ES-I3 (cell line): ENCODE data around the gene PCDHA1.

Experiments
- H3K36me3 ChIP-seq: 2 replicates; pipeline ENCODE4 v1.6.1; 2013; ENCODE audit warnings: mild to moderate bottlenecking, low read length, control low read depth, moderate library complexity; ENCODE audit not compliant: insufficient read depth
- H3K4me1 ChIP-seq: 2 replicates; pipeline ENCODE4 v1.6.1; 2013; ENCODE audit warnings: mild to moderate bottlenecking, control low read depth, low read length; ENCODE audit not compliant: insufficient read depth
- H3K9ac ChIP-seq: 2 replicates; pipeline ENCODE4 v1.6.1; 2013; ENCODE audit warnings: low read depth, mild to moderate bottlenecking, low read length, moderate library complexity
- H3K9me3 ChIP-seq: 2 replicates; pipeline ENCODE4 v1.6.1; 2013; ENCODE audit warnings: mild to moderate bottlenecking, low read length, moderate library complexity; ENCODE audit not compliant: control insufficient read depth, insufficient read depth

PCDHA1 gene

DNA sequence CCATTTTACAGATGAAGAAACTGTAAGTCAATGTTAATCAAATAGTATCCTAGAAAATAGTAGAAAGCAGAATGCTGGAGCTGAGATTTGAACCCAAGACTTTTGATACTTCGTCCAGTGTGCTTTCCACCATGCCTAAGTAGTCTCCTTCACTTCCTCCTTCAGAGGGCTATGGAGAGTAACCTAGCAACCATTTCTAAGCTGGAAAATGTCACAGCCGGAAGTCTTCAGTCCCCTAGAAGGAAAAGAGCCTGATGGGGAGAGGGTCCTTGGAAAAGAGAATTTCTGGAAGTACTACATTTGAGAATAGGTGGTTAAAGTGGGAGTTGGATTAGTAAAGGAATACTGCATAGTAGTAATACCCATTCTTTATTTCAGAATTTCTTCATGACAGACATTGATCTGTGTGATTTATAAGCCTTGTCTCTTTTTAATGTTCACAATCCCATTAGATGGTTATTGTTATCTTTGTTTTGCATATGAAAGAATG, 213.0 kb downstream of the PCDHA1 start:
- H3K9me3 ChIP-seq = no peaks in the 10 kb centered on the region
- peaks cover 22% of the 10 kb centered on the region for H3K4me1 ChIP-seq
- no peak overlapping the region for H3K9ac ChIP-seq
- H3K36me3 ChIP-seq = no peaks in the 10 kb centered on the region

- no peaks in the 10 kb centered on the region for H3K36me3 ChIP-seq
- peaks cover 32% of the 10 kb centered on the region for H3K4me1 ChIP-seq
- H3K9ac ChIP-seq = peak overlapping the region; percentile 80
- H3K9me3 ChIP-seq = no peaks in the 10 kb centered on the region
Observed at GRCh38 chr5:141001446-141001843, 215.5 kb downstream of the PCDHA1 start.

DNA sequence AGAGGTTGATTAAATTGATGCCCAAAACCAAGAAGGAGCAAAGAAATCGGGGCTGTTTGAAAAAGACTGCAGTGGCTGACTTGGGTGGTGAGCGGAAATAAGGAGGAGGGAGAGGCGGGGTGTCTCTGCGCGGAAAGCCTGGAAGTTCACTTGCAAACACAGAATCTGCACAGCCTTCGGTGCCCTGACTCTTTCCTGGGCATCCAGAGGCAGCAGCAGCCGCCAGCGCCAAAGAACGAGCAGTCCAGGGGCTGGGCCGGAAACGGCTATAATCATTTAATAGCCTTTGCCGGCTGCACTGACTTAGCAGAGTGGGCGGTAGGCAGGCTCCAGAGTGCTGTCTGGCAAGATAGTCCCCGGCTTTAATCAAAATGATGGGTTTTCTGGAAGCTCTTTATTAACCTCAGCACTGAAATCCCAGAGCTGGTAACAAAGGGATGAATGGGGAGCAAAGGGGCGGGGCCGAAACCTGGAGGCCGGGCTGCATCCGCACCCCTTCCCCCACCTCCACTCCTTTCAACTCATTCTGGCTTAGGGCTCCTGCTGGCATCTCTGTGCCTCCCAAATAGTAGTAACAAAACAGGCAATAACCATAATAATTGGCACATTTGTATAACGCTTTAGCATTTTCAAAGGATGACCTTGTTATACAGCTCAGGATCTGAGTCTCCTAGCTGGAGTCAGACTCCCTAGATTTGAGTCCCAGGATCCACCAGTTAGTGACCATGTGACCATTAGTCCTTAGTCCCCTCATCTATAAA, 216.1 kb downstream of the PCDHA1 start:
- no peaks in the 10 kb centered on the region for H3K9me3 ChIP-seq
- peak overlapping the region; percentile 80 for H3K9ac ChIP-seq
- H3K4me1 ChIP-seq = peaks cover 32% of the 10 kb centered on the region
- no peaks in the 10 kb centered on the region for H3K36me3 ChIP-seq

GRCh38 chr5:141002605-141002965, 216.6 kb downstream of the PCDHA1 start:
- H3K4me1 ChIP-seq = peaks cover 32% of the 10 kb centered on the region
- H3K9ac ChIP-seq = peak overlapping the region; percentile 80
- H3K9me3 ChIP-seq = no peaks in the 10 kb centered on the region
- H3K36me3 ChIP-seq = no peaks in the 10 kb centered on the region

DNA sequence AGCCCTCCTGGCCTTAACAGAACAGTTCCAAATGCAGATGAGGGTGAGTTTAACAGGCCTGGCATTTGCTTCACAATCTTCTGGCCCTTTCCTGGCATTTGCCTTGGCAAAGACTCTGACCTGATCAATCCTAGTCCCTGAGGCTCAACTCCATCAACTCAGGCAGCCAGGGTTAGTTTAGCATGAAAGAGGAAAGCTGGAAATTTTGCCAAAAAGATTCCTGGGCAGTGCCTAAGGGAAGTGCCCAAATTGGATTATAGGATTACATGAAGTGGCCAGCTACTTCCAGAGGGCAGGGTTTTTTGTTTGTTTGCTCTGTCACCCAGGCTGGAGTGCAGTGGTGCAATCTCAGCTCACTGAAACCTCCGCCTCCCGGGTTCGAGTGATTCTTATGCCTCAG, 217.1 kb downstream of the PCDHA1 start:
- Histone ChIP-seq H3K36me3 (no peaks in the 10 kb centered on the region; the same call in 1 of the 2 replicates), H3K4me1 (peaks cover 32% of the 10 kb centered on the region), H3K9me3 (no peaks in the 10 kb centered on the region), H3K9ac (peak overlapping the region; percentile 80)

GRCh38 chr5:141003791-141004611, 218.1 kb downstream of the PCDHA1 start:
- Histone ChIP-seq H3K9me3 (no peaks in the 10 kb centered on the region), H3K36me3 (no peaks in the 10 kb centered on the region; the same call in 1 of the 2 replicates), H3K9ac (peak overlapping the region; percentile 21), H3K4me1 (peaks cover 28% of the 10 kb centered on the region)

GRCh38 chr5:141007791-141008190, 221.9 kb downstream of the PCDHA1 start:
- Histone ChIP-seq H3K4me1 (peaks cover 20% of the 10 kb centered on the region), H3K36me3 (peaks cover 5% of the 10 kb centered on the region; the same call in 1 of the 2 replicates), H3K9me3 (no peaks in the 10 kb centered on the region), H3K9ac (no peak overlapping the region)

DNA sequence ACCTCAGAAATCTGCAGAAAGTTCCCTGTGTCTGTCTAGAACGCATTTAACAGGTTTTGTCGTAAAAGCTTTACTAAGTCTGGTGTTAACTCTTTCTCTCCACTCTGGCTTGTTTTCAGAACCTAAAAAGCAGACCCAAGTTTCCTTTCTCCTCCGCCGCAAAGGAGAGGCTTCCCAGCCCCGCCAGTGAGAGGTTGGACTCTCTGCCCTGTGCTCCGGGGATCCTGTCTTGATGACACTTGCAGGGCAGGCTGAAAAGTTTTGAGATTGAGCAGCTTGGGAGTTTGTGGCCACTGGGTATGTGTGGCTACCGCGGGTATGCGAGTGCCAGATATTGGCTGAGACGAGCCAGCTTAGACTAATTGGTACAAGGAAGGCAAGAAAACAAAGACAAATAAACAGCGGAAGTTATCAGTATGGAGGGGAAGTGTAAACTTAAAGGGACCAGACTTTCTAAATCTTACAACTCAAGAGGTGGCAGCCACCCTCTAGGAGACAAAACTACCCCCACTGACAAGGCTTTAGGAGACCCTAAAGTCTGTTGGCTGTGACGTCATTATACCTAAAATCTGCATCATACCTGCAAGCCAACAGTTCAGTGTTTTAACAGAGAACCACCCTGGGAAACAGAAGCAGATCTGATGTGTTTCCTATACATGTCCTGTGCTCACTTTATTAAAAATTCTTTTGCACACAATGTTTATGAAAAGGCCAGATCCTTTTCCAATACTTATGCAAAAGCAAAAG, 224.3 kb downstream of the PCDHA1 start:
- H3K9me3 ChIP-seq = no peaks in the 10 kb centered on the region
- peaks cover 5% of the 10 kb centered on the region; the same call in 1 of the 2 replicates for H3K36me3 ChIP-seq
- H3K9ac ChIP-seq = no peak overlapping the region
- H3K4me1 ChIP-seq = no peaks in the 10 kb centered on the region

DNA sequence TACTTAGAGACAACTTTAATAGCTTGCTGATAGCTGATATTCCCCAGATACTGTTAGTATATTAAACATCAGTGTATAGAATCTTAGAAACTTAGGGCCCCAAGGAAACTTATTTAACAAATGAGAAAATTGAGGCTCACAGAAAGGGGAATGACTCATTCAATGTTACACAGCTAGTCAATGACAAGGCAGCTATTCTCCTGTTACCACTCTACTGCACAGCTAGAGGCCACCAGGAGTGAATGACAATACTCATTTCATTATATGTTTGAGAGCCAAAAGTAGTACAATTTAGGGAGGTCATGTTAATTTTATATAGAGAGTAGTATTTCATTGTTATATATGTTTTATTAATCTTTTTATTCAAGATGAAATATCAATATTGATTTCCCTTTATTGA, 232.0 kb downstream of the PCDHA1 start:
- Histone ChIP-seq H3K9me3 (no peaks in the 10 kb centered on the region), H3K9ac (no peak overlapping the region), H3K4me1 (peaks cover 3% of the 10 kb centered on the region; the same call in 1 of the 2 replicates), H3K36me3 (no peaks in the 10 kb centered on the region)

DNA sequence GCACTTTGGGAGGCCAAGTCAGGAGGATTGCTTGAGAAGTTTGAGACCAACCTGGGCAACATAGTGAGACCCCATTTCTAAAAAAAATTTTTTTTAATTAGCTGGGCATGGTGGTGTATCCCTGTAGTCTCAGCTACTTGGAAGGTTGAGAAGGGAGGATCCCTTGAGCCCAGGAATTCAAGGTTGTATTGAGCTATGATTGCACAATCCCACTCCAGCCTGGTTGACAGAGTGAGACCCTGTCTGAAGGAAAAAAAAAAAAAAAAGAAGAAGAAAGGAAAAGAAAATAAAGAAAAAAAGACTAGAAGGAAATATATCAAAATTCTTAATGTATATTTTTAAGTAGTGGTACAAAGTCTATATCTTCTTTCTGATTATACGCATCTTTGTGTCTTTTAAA, 236.4 kb downstream of the PCDHA1 start:
- H3K9ac ChIP-seq = no peak overlapping the region
- no peaks in the 10 kb centered on the region for H3K9me3 ChIP-seq
- H3K4me1 ChIP-seq = peaks cover 3% of the 10 kb centered on the region; the same call in 1 of the 2 replicates
- no peaks in the 10 kb centered on the region for H3K36me3 ChIP-seq

DNA sequence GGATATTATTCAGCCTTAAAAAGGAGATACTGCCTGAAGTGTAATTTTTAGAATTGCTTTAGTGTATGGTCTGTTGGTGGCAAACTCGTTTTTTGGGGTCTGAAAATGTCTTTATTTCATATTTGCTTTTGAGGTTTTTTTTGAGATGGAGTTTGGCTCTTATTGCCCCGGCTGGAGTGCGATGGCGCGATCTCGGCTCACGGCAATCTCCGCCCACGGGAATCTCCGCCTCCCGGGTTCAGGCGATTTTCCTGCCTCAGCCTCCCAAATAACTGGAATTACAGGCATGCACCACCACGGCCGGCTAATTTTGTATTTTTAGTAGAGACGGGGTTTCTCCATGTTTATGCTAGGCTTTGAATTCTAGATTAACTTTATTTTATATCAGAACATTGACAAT, 245.1 kb downstream of the PCDHA1 start:
- no peaks in the 10 kb centered on the region for H3K36me3 ChIP-seq
- H3K9ac ChIP-seq = no peak overlapping the region
- no peaks in the 10 kb centered on the region for H3K9me3 ChIP-seq
- no peaks in the 10 kb centered on the region for H3K4me1 ChIP-seq

DNA sequence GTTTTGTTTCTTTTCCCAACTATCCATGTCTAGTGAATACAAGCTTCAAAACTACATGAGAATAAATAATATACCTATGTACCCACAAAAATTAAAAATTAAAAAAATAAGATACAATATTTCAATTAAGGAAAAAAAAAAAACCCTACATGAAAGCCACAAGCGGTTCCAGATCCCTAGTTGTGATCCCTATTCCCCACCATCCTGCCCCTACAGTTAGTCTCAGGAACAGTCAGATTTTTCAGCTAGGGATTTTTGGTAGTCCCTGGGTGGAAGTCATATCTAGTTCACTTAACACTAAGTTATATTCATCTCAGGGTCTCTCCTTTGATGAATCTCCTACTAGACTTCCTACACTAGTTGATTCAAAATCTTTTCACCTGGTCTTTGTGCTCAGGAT, 246.7 kb downstream of the PCDHA1 start:
- H3K9me3 ChIP-seq = no peaks in the 10 kb centered on the region
- no peaks in the 10 kb centered on the region for H3K36me3 ChIP-seq
- H3K4me1 ChIP-seq = peaks cover under 1% of the 10 kb centered on the region; the same call in 1 of the 2 replicates
- no peak overlapping the region for H3K9ac ChIP-seq

DNA sequence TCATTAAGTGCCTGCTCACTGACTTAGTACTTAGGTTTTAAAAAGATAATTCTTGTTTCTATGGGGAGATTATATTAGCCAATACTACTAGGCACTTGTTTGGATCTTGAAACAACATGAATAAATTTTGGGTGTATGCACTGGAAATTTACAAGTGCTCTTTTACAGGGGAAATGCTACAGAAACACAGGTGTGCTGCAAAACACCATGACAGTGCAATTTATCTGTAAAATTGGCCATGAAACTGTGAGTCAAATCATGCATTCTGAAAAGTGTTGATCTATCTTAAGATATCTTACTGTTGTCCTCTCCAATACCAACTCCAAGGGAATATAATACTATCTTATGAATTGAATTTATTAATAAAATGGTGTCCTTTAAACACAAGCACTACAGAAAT, 253.1 kb downstream of the PCDHA1 start:
- H3K9ac ChIP-seq = no peak overlapping the region; the same call in 1 of the 2 replicates
- H3K4me1 ChIP-seq = peaks cover 20% of the 10 kb centered on the region
- H3K36me3 ChIP-seq = no peaks in the 10 kb centered on the region
- no peaks in the 10 kb centered on the region for H3K9me3 ChIP-seq

- Histone ChIP-seq H3K9ac (peak overlapping the region; percentile 80), H3K4me1 (peaks cover 20% of the 10 kb centered on the region), H3K9me3 (no peaks in the 10 kb centered on the region), H3K36me3 (no peaks in the 10 kb centered on the region)
Observed at GRCh38 chr5:141039517-141039916, 253.6 kb downstream of the PCDHA1 start.
